ENCODE results near the gene BIVM.
"Not testable (repeated sequence)": the region's sequence is repeated elsewhere in the genome, so short reads cannot be mapped to it uniquely, and the experiment has no call there.

BIVM gene, protein sequence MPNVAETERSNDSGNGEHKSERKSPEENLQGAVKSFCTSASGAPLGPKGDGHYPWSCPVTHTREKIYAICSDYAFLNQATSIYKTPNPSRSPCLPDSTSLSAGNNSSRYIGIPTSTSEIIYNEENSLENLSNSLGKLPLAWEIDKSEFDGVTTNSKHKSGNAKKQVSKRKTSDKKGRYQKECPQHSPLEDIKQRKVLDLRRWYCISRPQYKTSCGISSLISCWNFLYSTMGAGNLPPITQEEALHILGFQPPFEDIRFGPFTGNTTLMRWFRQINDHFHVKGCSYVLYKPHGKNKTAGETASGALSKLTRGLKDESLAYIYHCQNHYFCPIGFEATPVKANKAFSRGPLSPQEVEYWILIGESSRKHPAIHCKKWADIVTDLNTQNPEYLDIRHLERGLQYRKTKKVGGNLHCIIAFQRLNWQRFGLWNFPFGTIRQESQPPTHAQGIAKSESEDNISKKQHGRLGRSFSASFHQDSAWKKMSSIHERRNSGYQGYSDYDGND

DNA sequence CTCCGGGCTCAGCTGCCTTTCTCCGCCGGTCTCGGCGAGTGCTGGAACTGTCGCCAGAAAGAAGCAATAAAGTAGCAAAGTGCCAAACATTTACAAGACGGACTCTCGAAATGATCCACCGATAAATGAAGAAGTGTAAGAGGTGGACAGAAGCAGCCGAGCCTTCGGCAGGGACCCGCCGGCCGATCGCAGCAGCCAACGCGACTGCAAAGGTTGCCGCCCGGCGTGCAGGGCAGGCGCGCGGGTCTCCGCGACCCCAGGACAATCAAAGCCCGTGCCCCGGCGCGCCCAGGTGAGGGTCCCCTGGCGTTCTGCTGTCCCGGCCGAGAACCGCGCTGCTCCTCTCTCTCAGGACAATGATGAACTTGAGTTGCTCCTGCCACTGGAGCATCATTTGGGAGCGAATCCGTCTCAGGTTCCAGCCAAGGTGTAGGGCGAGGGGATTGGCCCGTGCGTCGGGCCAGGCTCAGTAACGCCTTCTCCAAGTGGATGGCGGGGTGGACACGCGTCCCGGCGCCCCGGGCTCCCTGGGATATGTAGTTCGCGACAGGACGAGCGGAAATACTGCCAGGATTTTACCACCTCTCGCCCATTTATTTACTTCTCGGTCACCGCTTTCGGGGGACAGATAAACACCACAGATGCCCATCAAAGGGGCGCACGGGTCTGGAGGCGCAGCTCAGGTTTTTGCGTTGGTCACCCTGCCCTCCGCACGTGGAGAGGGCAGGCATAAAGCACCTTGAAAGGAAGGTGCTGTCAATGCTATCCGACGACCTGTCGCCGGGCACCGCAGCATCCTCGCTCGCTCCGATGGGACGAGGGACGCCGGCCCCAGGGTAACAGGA lies at the start of gene BIVM, which contains the start of gene POGLUT2:
BIVM (plus strand) TSS at position 539 of the 845 bp plus-strand sequence. CDS start 8,149 bp downstream, outside the sequence.
POGLUT2 (minus strand) TSS at position 396 of the 845 bp plus-strand sequence; CDS start at position 90, 306 bp downstream.
- in situ Hi-C loops (cut with MboI; ENCODE audit: low sequenced_read_pairs): no loop called here

GRCh38 chr13:102751886-102752285 lies 47.0 kb upstream of the BIVM start:
- in situ Hi-C loops (cut with MboI; ENCODE audit: low sequenced_read_pairs): no loop called here

- in situ Hi-C loops (cut with MboI; ENCODE audit: low sequenced_read_pairs): no loop called here
Measured at GRCh38 chr13:102757006-102757405, 41.9 kb upstream of the BIVM start.

- in situ Hi-C loops (cut with MboI; ENCODE audit: low sequenced_read_pairs): no loop called here
Measured at GRCh38 chr13:102758842-102759241, 40.1 kb upstream of the BIVM start.

- in situ Hi-C loops (cut with MboI; ENCODE audit: low sequenced_read_pairs): no loop called here
Measured at GRCh38 chr13:102761071-102761470, 37.8 kb upstream of the BIVM start.

- in situ Hi-C loops (cut with MboI; ENCODE audit: low sequenced_read_pairs): no loop called here
Measured at GRCh38 chr13:102763741-102764140, 35.2 kb upstream of the BIVM start.

GRCh38 chr13:102768909-102769308 lies 30.0 kb upstream of the BIVM start:
- in situ Hi-C loops (cut with MboI; ENCODE audit: low sequenced_read_pairs): no loop called here

DNA sequence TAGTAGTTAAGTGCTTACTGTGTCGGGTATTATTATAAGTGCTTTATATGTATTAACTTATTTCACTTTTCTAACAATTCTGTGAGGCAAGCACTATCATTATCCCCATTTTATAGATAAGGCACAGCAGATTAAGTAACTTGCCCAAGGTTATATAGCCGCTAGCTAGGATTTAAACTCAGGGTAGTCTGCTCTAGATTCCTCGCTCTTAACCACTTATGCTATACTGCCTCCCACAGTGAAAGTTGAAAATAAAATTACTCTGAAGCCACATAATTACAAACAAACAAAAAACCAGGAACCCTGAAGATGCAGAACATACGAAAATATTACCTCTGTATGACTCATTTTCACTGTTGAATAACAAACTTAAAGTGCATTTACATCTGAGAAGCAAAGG lies 29.2 kb upstream of the BIVM start:
- in situ Hi-C loops (cut with MboI; ENCODE audit: low sequenced_read_pairs): no loop called here

- in situ Hi-C loops (cut with MboI; ENCODE audit: low sequenced_read_pairs): no loop called here
Measured at GRCh38 chr13:102770435-102770834, 28.5 kb upstream of the BIVM start.

- in situ Hi-C loops (cut with MboI; ENCODE audit: low sequenced_read_pairs): no loop called here
Measured at GRCh38 chr13:102771298-102772041, 27.4 kb upstream of the BIVM start.

DNA sequence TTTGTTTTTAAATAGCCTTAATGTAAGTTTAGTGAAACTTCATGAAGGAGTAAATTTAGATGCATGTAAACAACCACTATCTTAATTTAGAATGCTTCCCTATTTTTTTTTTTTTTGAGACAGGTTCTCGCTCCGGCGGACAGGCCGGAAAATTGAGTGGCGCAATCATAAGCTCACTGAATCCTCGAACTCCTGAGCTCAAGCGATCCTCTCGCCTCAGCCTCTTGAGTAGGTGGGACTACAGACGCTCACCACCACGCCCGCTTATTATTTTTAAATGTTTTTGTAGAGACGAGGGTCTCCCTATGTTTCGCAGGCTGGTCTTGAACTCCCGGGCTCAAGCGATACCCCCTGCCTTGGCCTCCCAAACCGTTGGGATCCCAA lies 26.9 kb upstream of the BIVM start:
- in situ Hi-C loops (cut with MboI; ENCODE audit: low sequenced_read_pairs): no loop called here

DNA sequence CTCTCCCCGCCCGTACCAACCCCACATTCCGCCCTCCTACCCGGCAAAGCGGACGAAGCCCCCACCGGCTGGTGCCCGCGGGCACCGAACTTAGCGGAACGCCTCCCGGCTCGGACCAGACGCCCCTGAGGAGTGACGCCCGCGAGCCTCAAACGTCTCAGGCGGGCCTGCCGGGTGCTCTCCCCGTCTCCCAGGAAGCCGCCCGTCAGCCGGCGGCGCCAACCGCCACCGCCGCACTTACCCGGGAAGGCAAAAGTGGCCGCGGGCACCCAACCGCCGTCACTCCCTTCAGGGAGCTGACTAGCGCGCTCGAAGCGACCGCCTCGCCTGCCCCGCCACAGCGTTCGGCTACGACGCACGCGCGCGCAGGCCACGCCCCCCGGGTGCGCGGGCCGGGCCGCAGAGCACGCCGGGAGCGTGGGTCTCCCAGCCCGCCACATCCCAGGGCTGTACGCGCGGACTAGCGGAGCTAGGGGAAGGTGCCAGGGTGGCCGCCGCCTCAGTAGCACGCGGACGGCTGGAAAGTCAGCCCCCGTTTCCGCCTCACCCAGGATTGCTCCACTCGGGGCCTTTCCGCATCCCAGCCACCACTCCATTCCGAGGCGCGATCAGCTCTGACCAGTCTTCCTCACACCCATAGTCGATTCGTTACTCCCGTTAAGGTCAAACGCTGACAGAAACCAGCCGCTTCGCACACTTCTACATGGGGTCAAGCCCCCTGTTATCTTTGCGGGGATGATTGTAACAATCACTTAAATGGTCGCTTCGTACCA lies 25.3 kb upstream of the BIVM start, which contains the start of gene TEX30:
TEX30 (minus strand) TSS at position 346 of the 773 bp plus-strand sequence. CDS start 3,760 bp downstream, outside the sequence.
- in situ Hi-C loops (cut with MboI; ENCODE audit: low sequenced_read_pairs): no loop called here

- in situ Hi-C loops (cut with MboI; ENCODE audit: low sequenced_read_pairs): no loop called here
Measured at GRCh38 chr13:102774214-102774568, 24.7 kb upstream of the BIVM start.

- in situ Hi-C loops (cut with MboI; ENCODE audit: low sequenced_read_pairs): no loop called here
Measured at GRCh38 chr13:102774591-102775520, 24.1 kb upstream of the BIVM start.

DNA sequence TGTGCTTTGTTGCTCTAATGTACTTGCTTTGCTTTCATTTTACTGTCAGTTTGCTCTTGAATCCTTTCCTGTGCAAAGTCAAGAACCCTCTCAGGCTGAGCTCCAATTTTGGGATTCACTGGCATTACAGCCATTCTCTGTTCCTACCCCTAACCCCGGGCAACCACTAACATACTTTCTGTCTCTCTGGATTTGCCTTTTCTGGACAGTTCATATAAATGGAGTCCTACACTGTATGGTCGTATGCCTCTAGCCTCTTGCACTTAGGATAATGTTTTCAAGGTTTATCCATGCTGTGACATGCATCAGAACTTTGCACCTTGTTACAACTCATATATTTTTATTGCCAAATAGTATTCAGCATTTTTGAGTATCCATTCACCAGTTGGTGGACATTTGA lies 22.6 kb upstream of the BIVM start:
- in situ Hi-C loops (cut with MboI; ENCODE audit: low sequenced_read_pairs): no loop called here

DNA sequence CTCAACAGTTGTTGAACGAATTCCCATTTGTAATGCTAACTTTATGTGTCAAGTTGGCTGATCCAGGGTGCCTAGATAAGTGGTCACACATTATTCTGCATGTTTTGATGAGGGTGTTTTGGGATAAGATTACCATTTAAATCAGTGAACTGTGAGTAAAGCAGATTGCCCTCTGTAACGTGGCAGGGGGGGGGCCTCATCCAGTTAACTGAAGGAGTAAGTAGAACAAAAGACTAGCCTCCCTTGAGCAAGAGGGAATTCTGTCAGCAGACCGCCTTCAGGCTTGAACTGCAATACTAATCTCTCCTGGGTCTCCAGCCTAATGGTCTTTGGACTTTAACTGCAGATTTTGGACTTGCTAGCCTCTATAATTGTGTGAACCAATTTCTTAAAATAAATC lies 21.2 kb upstream of the BIVM start:
- in situ Hi-C loops (cut with MboI; ENCODE audit: low sequenced_read_pairs): no loop called here

DNA sequence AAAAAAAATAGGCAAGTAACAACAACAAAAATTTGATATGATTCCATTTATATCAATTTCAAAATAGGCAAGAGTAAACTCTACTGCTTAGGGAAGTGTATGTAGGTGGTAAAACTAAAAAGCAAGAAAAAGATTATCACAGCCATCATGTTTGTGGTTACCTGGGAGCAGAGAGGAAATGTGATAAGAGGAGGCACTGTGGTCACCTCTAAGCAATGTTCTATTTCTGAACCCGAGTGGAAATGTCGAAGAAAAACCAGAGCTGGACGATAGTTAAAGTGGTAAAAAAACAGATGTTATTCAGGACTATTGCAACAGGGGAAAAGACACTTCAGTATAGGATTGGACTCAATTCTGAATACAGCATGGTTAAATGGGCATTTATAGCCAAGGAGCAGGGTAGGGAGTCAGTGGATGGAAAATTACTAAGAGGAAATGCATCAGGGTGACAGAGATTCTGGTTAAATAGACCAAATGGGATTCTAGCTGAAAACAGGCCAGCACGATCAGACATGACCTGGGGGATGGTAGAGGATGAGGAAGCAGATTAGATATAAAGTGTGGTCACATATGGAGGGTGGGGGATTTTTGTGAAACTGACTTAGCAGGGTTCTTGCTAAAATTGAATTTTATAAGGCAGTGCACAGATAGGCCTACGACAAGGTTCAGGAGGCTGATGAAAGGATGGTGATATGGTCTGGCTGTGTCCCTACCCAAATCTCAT lies 19.3 kb upstream of the BIVM start:
- in situ Hi-C loops (cut with MboI; ENCODE audit: low sequenced_read_pairs): no loop called here

DNA sequence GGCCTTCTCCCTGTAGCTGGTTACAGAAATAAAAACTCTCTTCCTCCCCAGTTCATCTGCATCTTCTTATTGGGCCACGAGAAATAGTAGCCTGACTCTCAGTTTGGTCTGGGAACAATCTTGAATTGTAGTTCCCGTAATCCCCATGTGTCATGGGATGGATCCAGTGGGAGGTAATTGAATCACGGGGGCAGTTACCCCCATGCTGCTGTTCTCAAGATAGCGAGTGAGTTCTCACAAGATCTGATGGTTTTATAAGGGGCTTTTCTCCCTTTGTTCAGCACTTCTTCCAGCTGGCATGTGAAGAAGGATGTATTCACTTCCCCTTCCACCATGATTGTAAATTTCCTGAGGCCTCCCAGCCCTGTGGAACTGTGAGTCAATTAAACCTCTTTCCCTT lies 18.3 kb upstream of the BIVM start:
- in situ Hi-C loops (cut with MboI; ENCODE audit: low sequenced_read_pairs): not testable (repeated sequence)

Measured in hTERT RPE-1 (cell line).